SK-N-SH (cell line): ENCODE measurements around the gene CDR2. TPM values are rescaled to one million over a fixed set of nuclear protein-coding genes. Genes with fewer than 3 reads are reported as not detected.

ENCODE experiments used
- CTCF ChIA-PET: fragments of 300-600, 350-600 bp; formaldehyde crosslinking; extraction: SDS; loops from one replicate; lab custom pipeline; 2021; lab: Yijun Ruan, JAX
- POLR2A ChIA-PET: fragments of 350-600 bp; sonication (Branson Sonifier 250); formaldehyde crosslinking; extraction: SDS; loops from one replicate; lab custom pipeline; 2020; ENCODE audit warnings: antibody characterized with exemption, inconsistent platforms; lab: Yijun Ruan, JAX
- DNase-seq: peaks from one replicate; pipeline ENCODE4 v3.0.0; 2012
- H2AFZ ChIP-seq: fragments of 200-600 bp; sonication (generic); 2 replicates; pipeline ENCODE4 v1.8.1; 2016; ENCODE audit warnings: antibody characterized with exemption, mild to moderate bottlenecking, low read depth
- H3F3A ChIP-seq: fragments of 200-600 bp; sonication (generic); replicated peaks from 2 replicates; pipeline ENCODE3; 2016; ENCODE audit warnings: antibody characterized with exemption, mild to moderate bottlenecking; ENCODE audit not compliant: insufficient read depth
- H3K27ac ChIP-seq, 2 experiments: fragments of 200-500 bp in 1 of 2; fragments of 200-600 bp in 1 of 2; sonication (Bioruptor generic) in 1 of 2; sonication (generic), shearing (Covaris generic) in 1 of 2; 2 replicates each; pipeline versions ENCODE4 v1.5.1 to v1.6.1; 2014 to 2016; ENCODE audit warnings: low read depth in 2 of 2, inconsistent platforms in 1 of 2, low read length in 1 of 2, mild to moderate bottlenecking in 1 of 2, mixed read lengths in 1 of 2
- H3K27me3 ChIP-seq: fragments of 200-600 bp; sonication (generic), shearing (Covaris generic); 2 replicates; pipeline ENCODE4 v1.6.1; 2016; ENCODE audit warnings: mixed run types; ENCODE audit not compliant: insufficient read depth
- H3K36me3 ChIP-seq, 2 experiments: fragments of 200-500 bp in 1 of 2; fragments of 200-600 bp in 1 of 2; sonication (Bioruptor generic) in 1 of 2; sonication (generic) in 1 of 2; replicated peaks in 1 of 2; 2 replicates each; pipeline versions ENCODE3 to v1.5.1; 2014 to 2016; ENCODE audit warnings: low read length in 1 of 2, mild to moderate bottlenecking in 1 of 2; ENCODE audit not compliant: insufficient read depth in 2 of 2, control insufficient read depth in 1 of 2
- H3K4me1 ChIP-seq, 2 experiments: fragments of 200-500 bp in 1 of 2; fragments of 200-600 bp in 1 of 2; sonication (Bioruptor generic) in 1 of 2; sonication (generic), shearing (Covaris generic) in 1 of 2; 2 replicates each; pipeline versions ENCODE4 v1.5.1 to v1.6.1; 2014 to 2016; ENCODE audit warnings: low read depth in 1 of 2, low read length in 1 of 2, mixed run types in 1 of 2; ENCODE audit not compliant: insufficient read depth in 2 of 2, control insufficient read depth in 1 of 2
- H3K4me2 ChIP-seq: fragments of 200-600 bp; sonication (generic), shearing (Covaris generic); 2 replicates; pipeline ENCODE4 v1.6.1; 2017; ENCODE audit warnings: mixed run types
- H3K4me3 ChIP-seq, 2 experiments: fragments of 200-500 bp in 1 of 2; fragments of 200-600 bp in 1 of 2; sonication (Bioruptor generic) in 1 of 2; sonication (generic), shearing (Covaris generic) in 1 of 2; 2 replicates each; pipeline versions ENCODE4 v1.5.1 to v1.8.1; 2014 to 2016; ENCODE audit warnings: low read depth in 2 of 2, inconsistent platforms in 1 of 2, low read length in 1 of 2, mild to moderate bottlenecking in 1 of 2, mixed read lengths in 1 of 2, moderate library complexity in 1 of 2
- H3K79me2 ChIP-seq: fragments of 200-600 bp; sonication (generic); 2 replicates; pipeline ENCODE4 v1.8.1; 2017; ENCODE audit warnings: mild to moderate bottlenecking; ENCODE audit not compliant: insufficient read depth
- H3K9ac ChIP-seq: fragments of 200-600 bp; sonication (generic); 2 replicates; pipeline ENCODE4 v1.6.1; 2017; ENCODE audit warnings: mixed run types
- H3K9me2 ChIP-seq: fragments of 200-600 bp; sonication (generic); 2 replicates; pipeline ENCODE4 v1.6.1; 2017; ENCODE audit warnings: mixed run types
- H3K9me3 ChIP-seq: fragments of 200-600 bp; sonication (generic); 2 replicates; pipeline ENCODE4 v1.6.1; 2017; ENCODE audit warnings: mixed run types, mild to moderate bottlenecking, moderate library complexity
- H4K20me1 ChIP-seq: fragments of 200-600 bp; sonication (generic); 2 replicates; pipeline ENCODE4 v1.6.1; 2017; ENCODE audit warnings: mild to moderate bottlenecking, mixed run types; ENCODE audit not compliant: insufficient read depth
- ELF1 ChIP-seq: IDR thresholded peaks from 2 replicates; pipeline ENCODE4 v1.4.0; 2012
- EZH2phosphoT487 ChIP-seq: fragments of 200-600 bp; sonication (generic); IDR thresholded peaks from 2 replicates; pipeline ENCODE4 v1.6.1; 2017; ENCODE audit warnings: low read depth, mixed run types, mild to moderate bottlenecking, antibody characterized with exemption, moderate library complexity, borderline replicate concordance
- FOSL2 ChIP-seq: IDR thresholded peaks from 2 replicates; pipeline ENCODE4 v1.4.0; 2012; ENCODE audit warnings: low read depth, mild to moderate bottlenecking, moderate library complexity, borderline replicate concordance
- FOXM1 ChIP-seq: IDR thresholded peaks from 2 replicates; pipeline ENCODE4 v1.4.0; 2012; ENCODE audit warnings: low read depth, mild to moderate bottlenecking
- GABPA ChIP-seq: IDR thresholded peaks from 2 replicates; pipeline ENCODE4 v1.4.0; 2012; ENCODE audit warnings: low read depth, mild to moderate bottlenecking
- GATA2 ChIP-seq: sonication (generic); formaldehyde crosslinking; IDR thresholded peaks from 2 replicates; pipeline ENCODE4 v1.5.0; 2020; ENCODE audit warnings: mild to moderate bottlenecking, missing genetic modification reagents
- JUND ChIP-seq: IDR thresholded peaks from 2 replicates; pipeline ENCODE4 v1.4.0; 2012
- NFIC ChIP-seq: IDR thresholded peaks from 2 replicates; pipeline ENCODE4 v1.4.0; 2012; ENCODE audit warnings: borderline replicate concordance
- NRF1 ChIP-seq: IDR thresholded peaks from 2 replicates; pipeline ENCODE4 v1.6.1; 2012; ENCODE audit warnings: low read depth, mild to moderate bottlenecking, low read length
- RAD21 ChIP-seq: IDR thresholded peaks from 2 replicates; pipeline ENCODE4 v1.6.1; 2012; ENCODE audit warnings: mild to moderate bottlenecking, low read length
- RFX5 ChIP-seq: IDR thresholded peaks from 2 replicates; pipeline ENCODE4 v1.6.1; 2012; ENCODE audit warnings: mild to moderate bottlenecking, improper control_type of control experiment, low read length
- SIN3A ChIP-seq: IDR thresholded peaks from 2 replicates; pipeline ENCODE4 v1.6.1; 2012; ENCODE audit warnings: low read depth, mild to moderate bottlenecking, low read length, moderate library complexity, borderline replicate concordance
- TCF12 ChIP-seq: IDR thresholded peaks from 2 replicates; pipeline ENCODE4 v1.4.0; 2012
- TEAD4 ChIP-seq: IDR thresholded peaks from 2 replicates; pipeline ENCODE4 v1.4.0; 2012; ENCODE audit warnings: mild to moderate bottlenecking, borderline replicate concordance; ENCODE audit not compliant: insufficient read depth
- USF2 ChIP-seq: fragments of 150-350 bp; IDR thresholded peaks from 2 replicates; pipeline ENCODE4 v1.6.1; 2017; ENCODE audit warnings: antibody characterized with exemption, low read length, low read depth, borderline replicate concordance
- YY1 ChIP-seq: IDR thresholded peaks from 2 replicates; pipeline ENCODE4 v1.4.0; 2012; ENCODE audit warnings: low read depth, mild to moderate bottlenecking
- ZBTB33 ChIP-seq: IDR thresholded peaks from 2 replicates; pipeline ENCODE4 v1.4.0; 2012; ENCODE audit warnings: low read depth, borderline replicate concordance
- WGBS: methylation state at CpG from one replicate; pipeline ENCODE4 v1.1.6; 2017; ENCODE audit warnings: low lambda C conversion rate; 5-methylcytosine and 5-hydroxymethylcytosine counted together
- polyA plus RNA-seq, 3 experiments: library from polyadenylated mRNA; depleted of rRNA; stranded (reverse); fragments of >200 nt; gene quantifications; 2 replicates each; pipeline ENCODE4 v1.2.3, GENCODE V29; 2012
- TF ChIP-seq, protein P1 (sequence below): fragments of 150-350 bp; IDR thresholded peaks from 2 replicates; pipeline ENCODE4 v1.6.1; 2016; ENCODE audit warnings: mild to moderate bottlenecking, low read depth, low read length
- TF ChIP-seq, protein P2 (sequence below): IDR thresholded peaks from 2 replicates; pipeline ENCODE4 v1.4.0; 2012; ENCODE audit warnings: low read depth, borderline replicate concordance

CDR2 gene
- polyA plus RNA-seq, 1 of the 3 experiments (the other 2 are of a cell fraction) = 30.3 TPM

DNA sequence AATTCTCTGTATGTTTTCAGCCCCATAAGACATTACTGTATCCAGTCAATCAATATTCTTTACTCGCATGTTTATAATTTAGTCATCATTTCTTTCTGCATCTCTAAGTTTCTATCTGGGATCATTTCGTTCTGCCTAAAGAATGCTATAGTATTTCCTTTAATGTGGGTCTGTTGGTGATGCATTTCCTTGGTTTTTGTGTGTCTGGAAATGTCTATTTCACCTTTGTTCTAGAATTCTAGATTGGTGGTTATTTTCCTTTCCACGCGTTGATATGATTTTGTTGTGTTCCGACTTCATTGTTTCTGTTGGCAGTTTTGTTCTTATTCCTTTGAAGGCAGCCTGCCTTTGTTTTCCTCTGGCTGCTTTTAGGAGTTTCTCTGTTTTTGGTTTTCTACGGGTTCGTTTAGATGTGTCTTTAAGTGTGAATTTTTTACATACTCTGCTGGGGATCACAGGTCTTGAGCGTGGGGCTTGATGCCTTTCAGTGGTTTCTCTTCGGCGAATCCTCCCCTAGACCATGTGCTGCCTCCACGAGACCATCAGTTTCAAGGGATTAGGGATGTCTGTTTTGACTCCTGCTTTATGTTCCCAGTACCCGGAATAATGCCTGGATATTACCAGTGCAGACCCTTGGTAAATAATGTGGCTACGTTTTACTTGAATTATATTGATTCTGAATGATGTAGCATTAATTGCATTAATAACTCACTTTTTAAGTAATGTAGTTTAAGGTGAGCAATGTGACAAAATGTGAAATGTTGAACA lies 53.7 kb downstream of the CDR2 start:
- Histone ChIP-seq H3K4me3 (peak overlapping the region in 1 of 2 experiments; percentile 14; a peak in 1 of 4 replicates), H3K27me3 (no peaks in the 10 kb centered on the region), H3K9ac (no peak overlapping the region), H3K27ac (no peak overlapping the region), H3K9me3 (no peaks in the 10 kb centered on the region), H4K20me1 (0 out of 2 replicates have a peak, but pooled peaks cover 5% of the 10 kb centered on the region), H3K4me1 (peaks cover 0 to 3% of the 10 kb centered on the region in 2 experiments; a peak in 1 of 4 replicates), H3K4me2 (no peak overlapping the region), H3K9me2 (no peaks in the 10 kb centered on the region), H3K36me3 (peaks cover 7 to 58% of the 10 kb centered on the region in 2 experiments), H2AFZ (no peak overlapping the region), H3K79me2 (no peaks in the 10 kb centered on the region; the same call in 1 of the 2 replicates), H3F3A (no peaks in the 10 kb centered on the region)
- CTCF ChIA-PET = interaction anchor here (0.6 to 4.3 kb wide), 30 partner anchors 10 to 1474 kb away, joined by 3 to 34 read pairs (median 4); partner anchors contain the start of genes LDAF1 and POLR3E
- TF ChIP-seq JUND (no peak), GATA2 (no peak), FOXM1 (no peak), NRF1 (no peak), TCF12 (no peak), FOSL2 (no peak), ZBTB33 (no peak), NFIC (no peak), ELF1 (no peak), SIN3A (no peak), GABPA (no peak), RFX5 (no peak), EZH2phosphoT487 (no peak), RAD21 (no peak), TEAD4 (no peak), YY1 (no peak), USF2 (no peak)
- TF ChIP-seq, protein P1, sequence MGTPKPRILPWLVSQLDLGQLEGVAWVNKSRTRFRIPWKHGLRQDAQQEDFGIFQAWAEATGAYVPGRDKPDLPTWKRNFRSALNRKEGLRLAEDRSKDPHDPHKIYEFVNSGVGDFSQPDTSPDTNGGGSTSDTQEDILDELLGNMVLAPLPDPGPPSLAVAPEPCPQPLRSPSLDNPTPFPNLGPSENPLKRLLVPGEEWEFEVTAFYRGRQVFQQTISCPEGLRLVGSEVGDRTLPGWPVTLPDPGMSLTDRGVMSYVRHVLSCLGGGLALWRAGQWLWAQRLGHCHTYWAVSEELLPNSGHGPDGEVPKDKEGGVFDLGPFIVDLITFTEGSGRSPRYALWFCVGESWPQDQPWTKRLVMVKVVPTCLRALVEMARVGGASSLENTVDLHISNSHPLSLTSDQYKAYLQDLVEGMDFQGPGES = no peak
- TF ChIP-seq, protein P2, sequence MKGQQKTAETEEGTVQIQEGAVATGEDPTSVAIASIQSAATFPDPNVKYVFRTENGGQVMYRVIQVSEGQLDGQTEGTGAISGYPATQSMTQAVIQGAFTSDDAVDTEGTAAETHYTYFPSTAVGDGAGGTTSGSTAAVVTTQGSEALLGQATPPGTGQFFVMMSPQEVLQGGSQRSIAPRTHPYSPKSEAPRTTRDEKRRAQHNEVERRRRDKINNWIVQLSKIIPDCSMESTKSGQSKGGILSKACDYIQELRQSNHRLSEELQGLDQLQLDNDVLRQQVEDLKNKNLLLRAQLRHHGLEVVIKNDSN = no peak
- DNase-seq = no peak
- POLR2A ChIA-PET = no interaction called here
- WGBS = 67% methylated on average over 13 of the region's 13 CpGs
